ENCODE measurements around the gene ZNF579.
"Not testable (repeated sequence)": the region's sequence is repeated elsewhere in the genome, so short reads cannot be mapped to it uniquely, and the experiment has no call there.

Gene ZNF579

DNA sequence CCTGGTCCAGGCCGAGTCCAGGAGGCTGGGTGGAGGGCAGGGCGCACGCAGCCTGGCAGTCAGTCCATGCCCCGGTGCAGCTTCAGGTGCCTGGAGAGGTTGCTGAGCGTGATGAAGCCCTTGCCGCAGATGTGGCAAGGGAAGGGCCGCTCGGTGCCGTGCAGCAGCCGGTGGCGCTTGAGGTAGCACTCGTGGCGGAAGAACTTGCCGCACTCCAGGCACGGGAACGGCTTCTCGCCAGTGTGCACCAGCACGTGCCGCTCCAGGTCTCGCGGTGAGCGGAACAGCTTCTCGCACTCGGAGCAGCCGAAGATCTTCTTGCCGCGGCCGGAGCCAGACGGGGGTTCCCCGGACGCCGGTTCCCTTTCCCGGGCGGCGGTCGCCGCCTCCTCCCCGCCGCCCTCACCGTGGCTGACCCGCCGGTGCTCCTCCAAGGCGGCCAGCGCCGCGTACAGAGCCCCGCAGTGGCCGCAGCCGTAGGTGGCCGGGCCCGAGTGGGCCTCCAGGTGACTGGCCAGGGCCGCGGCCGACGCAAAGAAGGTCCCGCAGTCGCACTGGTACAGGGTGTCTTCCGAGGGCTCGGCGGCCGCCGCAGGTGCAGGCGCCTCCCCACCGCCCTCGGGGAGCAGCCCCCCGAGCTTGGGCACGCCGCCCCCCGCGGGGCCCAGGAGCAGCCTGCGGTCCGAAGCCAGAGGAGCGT, 11.9 kb upstream of the ZNF579 start:
- no peak for DNase-seq

DNA sequence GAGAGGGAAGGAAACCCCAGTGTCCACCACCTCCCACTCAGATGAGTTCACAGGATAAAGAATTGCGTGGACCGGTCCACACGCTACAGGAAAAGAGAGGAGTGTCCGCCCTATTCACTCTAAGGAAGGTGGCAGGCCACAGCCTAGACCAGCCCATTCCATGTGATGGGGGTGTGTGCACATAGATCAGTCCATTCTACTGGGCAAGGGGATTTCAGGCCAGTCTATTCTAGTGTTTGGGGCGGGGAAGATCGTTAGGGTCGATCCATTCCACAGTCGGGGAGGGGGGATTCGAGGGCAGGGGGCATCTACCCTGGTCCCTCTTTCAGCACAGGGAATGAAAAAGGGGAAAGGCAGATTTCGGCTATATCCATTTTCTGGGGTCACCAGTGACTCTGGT, 10.9 kb upstream of the ZNF579 start:
- DNase-seq: peak in 1 of 2 donors; percentile 8

GRCh38 chr19:55590617-55591016, 10.0 kb upstream of the ZNF579 start:
- no peak for DNase-seq

DNA sequence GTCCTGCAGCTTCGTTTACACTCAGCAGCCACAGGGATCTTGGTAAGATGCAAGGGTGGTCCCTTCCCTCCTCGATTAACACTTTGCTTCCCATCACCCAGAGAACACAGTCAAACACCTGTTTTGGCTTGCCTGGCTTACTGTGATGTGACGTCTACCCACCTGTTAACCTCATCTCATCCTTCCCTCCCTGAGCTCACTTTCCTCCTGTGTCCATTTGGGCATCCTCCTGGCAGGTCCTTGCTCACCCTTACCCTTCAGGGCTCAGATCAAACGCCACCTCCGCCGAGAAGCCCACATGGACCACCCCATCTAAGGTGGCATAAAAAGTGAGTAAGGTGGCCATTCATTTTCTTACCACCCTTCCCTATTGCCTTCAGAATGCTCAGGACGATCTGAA, 9.5 kb upstream of the ZNF579 start:
- no peak for DNase-seq

DNA sequence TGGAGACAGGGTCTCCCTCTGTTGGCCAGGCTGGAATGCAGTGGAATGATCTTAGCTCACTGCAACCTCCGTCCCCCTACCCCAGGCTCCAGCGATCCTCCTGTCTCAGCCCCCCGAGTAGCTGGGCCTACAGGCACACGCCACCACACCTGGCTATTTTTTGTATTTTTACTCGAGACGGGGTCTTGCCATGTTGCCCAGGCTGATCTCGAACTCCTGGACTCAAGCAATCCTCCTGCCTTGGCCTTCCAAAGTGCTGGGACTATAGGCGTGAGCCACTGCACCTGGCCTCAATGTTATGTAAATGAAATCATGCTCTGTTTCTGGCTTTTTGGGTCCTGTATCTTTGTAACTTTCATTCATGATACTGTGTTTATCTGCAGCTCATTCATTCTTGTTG, 8.1 kb upstream of the ZNF579 start:
- DNase-seq: no peak

DNA sequence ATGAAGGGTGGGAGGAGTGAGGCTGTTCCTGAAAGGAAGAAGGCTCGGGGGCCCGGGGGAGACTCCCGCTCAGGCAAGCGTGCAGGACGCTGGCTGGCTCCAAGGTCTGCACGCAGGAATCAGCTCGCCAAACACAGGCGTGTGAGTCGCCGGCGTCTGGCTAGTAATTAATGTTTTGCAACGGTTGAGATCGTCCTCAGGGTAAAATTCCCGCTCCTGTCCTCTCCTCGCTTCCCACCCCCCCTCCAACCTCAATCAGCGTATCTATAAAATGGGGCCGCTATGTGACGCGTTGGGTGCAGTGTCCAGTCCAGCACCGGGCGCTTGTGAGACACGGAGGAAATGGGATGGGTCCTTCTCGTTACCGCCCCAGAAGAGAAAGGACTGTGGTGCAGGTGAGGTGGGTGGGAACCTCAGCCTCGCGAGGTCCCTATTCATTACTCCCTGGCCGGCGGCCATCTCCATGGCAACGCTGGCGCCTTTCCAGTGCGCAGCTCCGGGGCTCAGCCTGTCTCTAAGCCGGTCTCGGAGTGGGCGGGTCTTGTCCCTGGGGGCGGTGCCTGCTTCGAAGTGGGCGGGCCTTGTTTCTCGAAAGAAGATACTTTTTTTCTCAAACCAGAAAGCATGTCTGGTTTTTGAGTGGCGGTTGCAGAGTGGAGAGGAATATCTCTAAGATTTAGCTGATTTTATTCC, 6.5 kb upstream of the ZNF579 start:
- DNase-seq: peak; percentile 91 to 94

GRCh38 chr19:55585658-55586339, 5.2 kb upstream of the ZNF579 start:
- no peak for DNase-seq

GRCh38 chr19:55584871-55585270, 4.2 kb upstream of the ZNF579 start:
- no peak for DNase-seq

DNA sequence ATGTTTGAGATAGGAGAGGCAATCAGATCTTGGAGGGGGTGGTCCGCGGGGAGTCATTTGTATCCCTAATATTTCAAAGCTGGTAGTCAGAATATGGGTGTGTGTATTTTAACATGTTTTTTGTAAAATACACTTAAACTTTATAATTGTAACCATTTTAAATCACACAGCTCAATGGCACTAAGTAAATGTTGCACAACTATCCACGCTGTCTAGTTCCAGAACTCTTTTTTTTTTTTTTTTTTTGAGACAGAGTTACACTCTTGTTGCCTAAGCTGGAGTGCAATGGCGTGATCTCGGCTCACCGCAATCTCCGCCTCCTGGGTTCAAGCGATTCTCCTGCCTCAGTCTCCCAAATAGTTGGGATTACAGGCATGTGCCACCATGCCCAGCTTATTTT, 3.2 kb upstream of the ZNF579 start:
- DNase-seq: not testable (repeated sequence)

DNA sequence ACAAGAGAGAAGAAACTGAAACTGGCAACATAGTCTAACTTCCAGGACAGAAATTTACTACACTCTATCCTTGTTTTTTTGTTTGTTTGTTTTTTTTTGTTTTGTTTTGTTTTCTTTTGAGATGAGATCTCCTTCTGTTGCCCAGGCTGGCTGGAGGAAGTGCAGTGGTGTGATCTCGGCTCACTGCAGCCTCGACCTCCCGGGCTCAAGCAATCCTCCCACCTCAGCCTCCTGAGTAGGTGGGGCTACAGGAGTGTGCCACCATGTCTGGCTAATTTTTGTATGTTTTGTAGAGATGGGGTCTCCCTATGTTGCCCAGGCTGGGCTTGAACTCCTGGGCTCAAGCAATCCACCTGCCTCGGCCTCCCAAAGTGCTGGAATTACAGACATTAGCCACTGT, 1.6 kb upstream of the ZNF579 start:
- not testable (repeated sequence) for DNase-seq

DNA sequence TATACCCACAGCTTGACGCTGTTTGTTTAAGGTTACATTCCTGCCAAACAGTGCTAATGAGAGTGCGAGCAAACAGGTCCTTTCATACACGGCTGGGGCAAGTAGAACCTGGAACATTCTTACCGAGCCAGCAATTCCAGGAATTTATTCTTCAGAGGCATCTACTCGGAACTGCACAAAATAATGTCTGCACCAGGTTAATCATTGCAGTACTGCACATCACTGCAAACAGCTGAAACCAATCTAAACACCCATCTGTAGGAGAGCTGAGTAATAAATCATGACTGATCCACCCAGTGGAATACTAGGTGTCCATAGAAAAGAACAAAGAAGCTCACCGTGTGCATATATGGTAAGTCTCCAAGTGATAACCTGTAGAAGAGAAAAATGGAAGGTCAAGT, 1.2 kb upstream of the ZNF579 start:
- DNase-seq: no peak

DNA sequence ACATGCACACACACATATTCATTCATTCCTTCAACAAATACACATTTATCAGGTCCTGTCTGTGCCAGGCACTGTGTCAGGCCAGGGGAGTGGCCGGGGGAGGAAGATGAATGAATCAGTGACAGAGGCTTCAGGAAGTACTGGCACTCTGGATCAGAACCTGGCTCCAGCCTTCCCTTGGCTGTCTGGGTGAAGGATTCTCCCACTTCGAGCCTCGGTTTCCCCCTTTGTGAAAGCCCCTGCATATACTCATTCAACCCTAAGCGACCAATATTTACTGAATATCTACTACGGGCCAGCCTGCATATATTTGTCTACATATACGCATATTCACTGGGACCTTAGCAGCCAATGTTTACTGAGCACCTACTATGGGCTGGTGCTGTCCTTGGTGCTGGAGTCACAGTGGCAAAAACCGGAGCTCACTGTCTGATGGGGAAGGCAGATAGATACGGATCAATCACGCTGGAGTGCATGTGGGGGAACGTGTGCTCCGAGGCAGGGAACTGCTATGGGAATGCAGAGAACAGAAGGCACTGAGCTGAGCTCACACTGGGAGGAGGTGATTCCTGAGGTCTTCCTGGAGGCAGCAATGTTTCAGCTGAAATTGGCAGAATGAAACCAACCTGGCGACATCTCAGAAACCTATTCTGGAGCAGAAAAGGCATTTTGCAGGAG, 636 bp upstream of the ZNF579 start:
- peak in 1 of 2 donors; percentile 14 for DNase-seq

- DNase-seq: peak in 1 of 2 donors; percentile 1
Measured at GRCh38 chr19:55579766-55580621, 654 bp downstream of the ZNF579 start.

DNA sequence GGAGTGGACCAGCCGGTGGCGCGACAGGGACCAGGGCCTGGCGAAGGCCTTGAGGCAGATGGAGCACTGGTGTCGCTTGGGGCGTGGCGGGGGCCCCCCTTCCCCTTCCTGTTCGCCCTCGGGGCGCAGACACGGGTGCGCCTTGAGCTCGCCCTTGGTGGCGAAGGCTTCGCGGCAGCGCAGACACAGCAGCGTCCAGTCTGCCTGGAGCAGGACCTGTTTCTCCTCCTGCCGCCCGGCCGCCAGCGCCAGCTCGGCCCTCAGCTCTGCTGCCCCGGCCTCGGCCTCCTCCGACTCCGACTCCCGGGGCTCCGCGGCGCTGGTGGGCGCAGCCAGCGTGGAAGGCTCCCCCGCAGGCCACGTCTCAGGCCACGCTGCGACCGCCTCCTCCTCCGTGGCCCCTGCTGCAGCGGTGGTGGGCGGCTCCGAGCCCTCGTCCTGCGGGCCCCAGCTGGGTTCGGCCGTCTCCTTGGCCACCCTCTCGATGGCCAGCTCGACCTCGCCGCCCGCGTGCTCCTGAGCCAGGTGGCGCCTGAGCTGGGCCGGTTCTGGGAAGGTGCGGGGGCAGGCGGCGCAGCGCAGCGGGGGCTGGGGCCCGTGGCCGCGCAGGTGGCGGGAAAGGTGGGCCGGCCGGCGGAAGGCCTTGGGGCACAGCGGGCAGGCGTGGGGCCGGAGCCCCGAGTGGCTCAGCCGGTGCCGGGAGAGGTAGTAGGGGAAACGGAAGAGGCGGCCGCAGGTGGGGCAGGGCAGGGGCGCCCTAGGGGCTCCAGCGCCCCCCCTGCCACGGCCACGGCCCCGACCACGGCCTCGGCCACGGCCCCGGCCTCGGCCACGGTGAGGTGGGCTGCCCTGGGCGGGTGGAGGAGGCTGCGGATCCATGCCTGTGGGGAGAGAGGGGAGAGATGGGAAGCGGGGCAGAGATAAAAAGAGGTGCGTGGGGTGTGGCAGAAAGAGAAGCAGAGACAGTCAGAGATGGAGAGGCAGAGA, 1.6 kb downstream of the ZNF579 start:
- no peak for DNase-seq

DNA sequence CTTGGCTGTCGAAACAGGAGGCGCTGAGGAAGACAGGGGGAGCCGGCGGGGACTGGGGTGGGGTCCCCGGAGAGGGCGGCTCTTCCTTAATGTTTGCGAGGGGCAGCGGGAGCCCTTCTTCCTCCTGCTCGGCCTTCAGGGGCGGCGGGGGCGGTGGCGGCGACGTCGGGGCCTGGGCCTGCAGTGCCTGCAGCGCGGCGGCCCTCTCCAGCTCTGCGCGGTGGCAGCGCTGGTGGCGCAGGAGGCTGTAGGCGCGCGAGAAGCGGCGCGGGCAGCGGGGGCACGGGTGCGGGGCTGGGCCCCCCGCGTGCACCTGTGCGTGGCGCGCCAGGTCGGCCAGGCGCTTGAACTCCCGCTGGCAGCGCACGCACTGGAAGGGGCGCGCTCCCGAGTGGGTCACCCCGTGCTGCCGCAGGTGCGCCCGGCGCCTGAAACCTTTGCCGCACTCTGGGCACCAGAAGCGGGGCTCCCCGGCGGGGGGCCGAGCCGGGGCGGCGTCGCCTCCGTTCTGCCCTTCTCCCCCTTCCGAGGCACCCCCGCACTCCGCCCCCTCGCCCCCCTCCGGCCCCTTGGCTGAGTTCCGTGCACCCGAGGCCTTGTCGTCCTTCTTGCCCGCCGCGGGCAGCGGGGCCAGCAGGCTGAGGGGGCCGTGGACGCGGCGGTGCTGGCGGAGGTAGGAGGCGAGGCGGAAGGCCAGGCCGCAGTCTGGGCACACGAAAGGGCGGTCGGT, 2.5 kb downstream of the ZNF579 start:
- no peak for DNase-seq

- DNase-seq: no peak
Measured at GRCh38 chr19:55576746-55577145, 3.9 kb downstream of the ZNF579 start.

DNA sequence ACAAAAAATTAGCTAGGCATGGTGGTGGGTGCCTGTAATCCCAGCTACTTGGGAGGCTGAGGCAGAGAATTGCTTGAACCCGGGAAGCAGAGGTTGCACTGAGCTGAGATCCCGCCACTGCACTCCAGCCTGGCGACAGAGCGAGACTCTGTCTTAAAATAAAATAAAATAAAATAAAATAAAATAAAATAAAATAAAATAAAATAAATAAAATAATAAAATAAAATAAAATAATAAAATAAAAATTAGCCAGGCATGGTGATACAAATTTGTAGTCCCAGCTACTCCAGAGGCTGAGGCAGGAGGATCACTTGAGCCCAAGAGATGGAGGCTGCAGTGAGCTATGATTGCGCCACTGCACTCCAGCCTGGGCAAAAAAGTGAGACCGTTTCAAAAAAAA, 6.7 kb downstream of the ZNF579 start:
- not testable (repeated sequence) for DNase-seq

DNA sequence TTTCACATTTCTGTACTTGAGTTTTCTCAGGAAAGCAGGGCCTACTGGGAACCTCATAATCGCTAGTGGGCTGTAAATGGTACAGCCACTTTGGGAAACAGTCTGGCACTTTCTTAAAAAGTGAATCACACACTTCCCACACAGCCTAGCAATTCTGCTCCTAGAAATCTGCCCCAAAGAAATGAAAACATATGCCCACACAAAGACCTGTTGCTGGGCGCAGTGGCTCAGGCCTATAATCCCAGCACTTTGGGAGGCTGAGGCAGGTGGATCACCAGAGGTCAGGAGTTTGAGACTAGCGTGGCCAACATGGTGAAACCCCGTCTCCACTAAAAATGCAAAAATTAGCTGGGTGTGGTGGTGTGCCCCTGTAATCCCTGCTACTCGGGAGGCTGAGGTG, 11.2 kb downstream of the ZNF579 start:
- not testable (repeated sequence) for DNase-seq

DNA sequence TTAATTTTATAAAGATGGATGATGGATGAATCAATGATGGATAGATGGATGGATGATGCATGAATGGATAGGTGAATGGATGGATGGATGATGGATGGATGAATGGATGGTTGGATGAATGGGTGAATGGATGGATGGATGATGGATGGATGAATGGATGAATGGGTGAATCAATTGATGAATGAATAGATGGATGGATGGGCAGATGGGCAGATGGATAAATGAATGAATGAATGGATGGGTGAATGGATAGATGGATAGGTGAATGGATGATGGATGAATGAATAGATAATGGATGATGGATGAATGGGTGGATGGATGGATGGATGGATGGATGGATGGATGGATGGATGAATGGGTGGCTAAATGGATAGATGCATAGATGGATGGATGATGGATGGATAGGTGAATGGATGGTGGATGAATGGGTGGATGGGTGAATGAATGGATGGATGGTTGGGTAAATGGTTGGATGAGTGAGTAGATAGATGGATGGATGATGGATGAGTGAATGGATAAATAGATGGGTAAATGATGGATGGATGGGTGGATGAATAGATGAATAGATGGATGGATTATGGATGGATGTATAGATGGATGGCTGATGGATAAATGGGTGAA, 12.8 kb downstream of the ZNF579 start:
- no peak for DNase-seq

- no peak for DNase-seq
Measured at GRCh38 chr19:55566823-55567222, 13.8 kb downstream of the ZNF579 start.
